ENCODE measurements around the gene CDK11B. TPM values are rescaled to one million over a fixed set of nuclear protein-coding genes. Genes with fewer than 3 reads are reported as not detected.
A peak's percentile ranks its signal among the peaks of the same experiment; 100 is the strongest.

CDK11B gene
- total and polyA plus RNA-seq, 2 donors (not counting 1 experiment from before 2014, with no cell fraction given), result 14.1 to 36.3 TPM

DNA sequence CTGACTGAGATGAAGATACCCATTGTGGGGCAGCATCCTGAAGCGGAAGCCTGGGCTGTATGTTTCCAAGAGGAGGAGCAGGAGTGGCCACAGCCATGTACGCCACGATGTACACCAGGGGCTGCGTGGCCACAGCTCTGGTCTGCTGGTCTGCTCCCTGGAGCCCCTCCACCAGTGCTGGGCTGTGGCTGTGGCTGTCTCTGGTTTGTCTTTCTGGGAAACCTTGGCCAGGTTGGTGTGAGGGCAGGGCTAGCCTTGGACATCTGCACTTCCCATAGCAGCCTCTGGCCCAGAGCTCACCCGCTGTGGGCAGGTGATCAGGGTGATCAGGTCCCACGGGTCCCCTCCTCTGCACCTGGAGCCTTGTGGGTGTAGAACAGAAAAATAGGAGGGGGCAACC is 40.9 kb downstream of the CDK11B start:
- peaks cover 26% of the 10 kb centered on the region for H3K4me1 Mint-ChIP-seq
- H3K27me3 Mint-ChIP-seq, result no peaks in the 10 kb centered on the region
- no peak overlapping the region for H2AFZ ChIP-seq (ENCODE audit: insufficient read depth, low read depth, low read length, poor library complexity, severe bottlenecking)
- CTCF ChIA-PET, result no interaction called here
- POLR2A ChIA-PET, result interaction anchor here (2.0 kb wide), 1 partner anchor 12 kb away, joined by 8 read pairs; no protein-coding TSS in a partner anchor
- H3K27me3 ChIP-seq (replicated peaks in 1 of 4; ENCODE audit: control extremely low read depth in 1 of 4, control insufficient read depth in 3 of 4, insufficient read depth in 4 of 4, low read length in 3 of 4), result no peaks in the 10 kb centered on the region
- peaks cover 33% of the 10 kb centered on the region for H3K79me2 ChIP-seq (ENCODE audit: control insufficient read depth, insufficient read depth, low read length)
- no peak overlapping the region for H3K9ac ChIP-seq (ENCODE audit: low read length)
- intact Hi-C loops (cut with micrococcal nuclease), result no loop called here
- H4K20me1 ChIP-seq (ENCODE audit: control insufficient read depth, insufficient read depth, low read length, poor library complexity, severe bottlenecking), result peaks cover 26% of the 10 kb centered on the region
- no peak overlapping the region for H3K4me3 ChIP-seq (ENCODE audit: control extremely low read depth in 1 of 5, extremely low read depth in 1 of 5, insufficient read depth in 1 of 5, low read depth in 2 of 5, low read length in 4 of 5)
- ATAC-seq (ENCODE audit: low read depth) (no peak), DNase-seq (no peak)
- no peak overlapping the region for H3K4me2 ChIP-seq (replicated peaks; ENCODE audit: low read depth, low read length, poor library complexity, severe bottlenecking)
- H3K4me3 Mint-ChIP-seq, result peak overlapping the region; percentile 85
- H3K9me3 ChIP-seq (ENCODE audit: control extremely low read depth in 1 of 3, control insufficient read depth in 2 of 3, insufficient read depth in 1 of 3, low read length in 2 of 3), result no peaks in the 10 kb centered on the region
- H3K4me1 ChIP-seq (ENCODE audit: control insufficient read depth in 2 of 2, insufficient read depth in 2 of 2, low read length in 2 of 2), result peaks cover 20% of the 10 kb centered on the region in 2 donors
- H3K9me3 Mint-ChIP-seq (ENCODE audit: insufficient read depth), result no peaks in the 10 kb centered on the region
- TF ChIP-seq, protein P1, sequence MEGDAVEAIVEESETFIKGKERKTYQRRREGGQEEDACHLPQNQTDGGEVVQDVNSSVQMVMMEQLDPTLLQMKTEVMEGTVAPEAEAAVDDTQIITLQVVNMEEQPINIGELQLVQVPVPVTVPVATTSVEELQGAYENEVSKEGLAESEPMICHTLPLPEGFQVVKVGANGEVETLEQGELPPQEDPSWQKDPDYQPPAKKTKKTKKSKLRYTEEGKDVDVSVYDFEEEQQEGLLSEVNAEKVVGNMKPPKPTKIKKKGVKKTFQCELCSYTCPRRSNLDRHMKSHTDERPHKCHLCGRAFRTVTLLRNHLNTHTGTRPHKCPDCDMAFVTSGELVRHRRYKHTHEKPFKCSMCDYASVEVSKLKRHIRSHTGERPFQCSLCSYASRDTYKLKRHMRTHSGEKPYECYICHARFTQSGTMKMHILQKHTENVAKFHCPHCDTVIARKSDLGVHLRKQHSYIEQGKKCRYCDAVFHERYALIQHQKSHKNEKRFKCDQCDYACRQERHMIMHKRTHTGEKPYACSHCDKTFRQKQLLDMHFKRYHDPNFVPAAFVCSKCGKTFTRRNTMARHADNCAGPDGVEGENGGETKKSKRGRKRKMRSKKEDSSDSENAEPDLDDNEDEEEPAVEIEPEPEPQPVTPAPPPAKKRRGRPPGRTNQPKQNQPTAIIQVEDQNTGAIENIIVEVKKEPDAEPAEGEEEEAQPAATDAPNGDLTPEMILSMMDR (IDR thresholded peaks at IDR 0.05), result no peak
- TF ChIP-seq EZH2 (IDR thresholded peaks at IDR 0.05; ENCODE audit: borderline replicate concordance, insufficient read depth, low read depth, low read length, poor library complexity, severe bottlenecking), result no peak
- 98% methylated on average over 6 of the region's 6 CpGs for WGBS (ENCODE audit: insufficient coverage)
- H3K36me3 ChIP-seq (replicated peaks in 1 of 2; ENCODE audit: control extremely low read depth in 1 of 2, control insufficient read depth in 1 of 2, extremely low read depth in 1 of 2, insufficient read depth in 2 of 2, low read length in 1 of 2), result peaks cover 0 to 5% of the 10 kb centered on the region in 2 experiments
- H3K27ac ChIP-seq (ENCODE audit: low read length in 2 of 2), result no peak overlapping the region
- peak overlapping the region; percentile 32 for H3K27ac Mint-ChIP-seq

DNA sequence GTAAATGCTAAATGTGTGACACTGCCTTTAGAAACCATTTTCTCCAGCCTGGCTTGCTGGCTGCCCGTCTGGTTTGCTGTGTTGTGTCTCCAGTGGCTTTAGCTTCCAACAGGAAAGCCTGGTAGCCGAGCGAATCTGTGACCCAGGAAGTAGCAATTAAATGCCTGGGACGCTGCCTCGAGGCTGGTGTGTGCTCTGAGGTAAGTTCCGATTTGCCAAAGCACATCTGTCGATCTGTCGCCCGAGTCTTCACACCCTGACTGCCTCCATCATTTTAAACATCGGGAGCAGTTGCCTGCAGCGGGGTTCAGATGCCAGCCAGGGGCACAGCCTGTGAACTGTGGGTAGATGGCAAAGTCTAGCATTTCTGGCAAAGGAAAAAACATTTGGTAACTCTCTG is 41.3 kb downstream of the CDK11B start:
- H3K79me2 ChIP-seq (ENCODE audit: control insufficient read depth, insufficient read depth, low read length), result peaks cover 33% of the 10 kb centered on the region
- POLR2A ChIA-PET, result interaction anchor here (2.0 kb wide), 1 partner anchor 12 kb away, joined by 8 read pairs; no protein-coding TSS in a partner anchor
- no peak overlapping the region for H3K9ac ChIP-seq (ENCODE audit: low read length)
- no peaks in the 10 kb centered on the region for H3K9me3 Mint-ChIP-seq (ENCODE audit: insufficient read depth)
- H3K9me3 ChIP-seq (ENCODE audit: control extremely low read depth in 1 of 3, control insufficient read depth in 2 of 3, insufficient read depth in 1 of 3, low read length in 2 of 3), result no peaks in the 10 kb centered on the region
- peak overlapping the region; percentile 87 for H3K27ac Mint-ChIP-seq
- peaks cover 20% of the 10 kb centered on the region in 2 donors for H3K4me1 ChIP-seq (ENCODE audit: control insufficient read depth in 2 of 2, insufficient read depth in 2 of 2, low read length in 2 of 2)
- no peak for ATAC-seq (ENCODE audit: low read depth)
- no peaks in the 10 kb centered on the region for H3K27me3 Mint-ChIP-seq
- CTCF ChIA-PET, result no interaction called here
- 95% methylated on average over 4 of the region's 11 CpGs for WGBS (ENCODE audit: insufficient coverage)
- peaks cover 24% of the 10 kb centered on the region for H4K20me1 ChIP-seq (ENCODE audit: control insufficient read depth, insufficient read depth, low read length, poor library complexity, severe bottlenecking)
- H3K4me1 Mint-ChIP-seq, result peaks cover 24% of the 10 kb centered on the region
- intact Hi-C loops (cut with micrococcal nuclease), result no loop called here
- H3K27me3 ChIP-seq (replicated peaks in 1 of 4; ENCODE audit: control extremely low read depth in 1 of 4, control insufficient read depth in 3 of 4, insufficient read depth in 4 of 4, low read length in 3 of 4), result no peaks in the 10 kb centered on the region
- TF ChIP-seq, protein P1 (IDR thresholded peaks at IDR 0.05), result no peak
- TF ChIP-seq EZH2 (IDR thresholded peaks at IDR 0.05; ENCODE audit: borderline replicate concordance, insufficient read depth, low read depth, low read length, poor library complexity, severe bottlenecking), result no peak
- H3K4me3 ChIP-seq (ENCODE audit: control extremely low read depth in 1 of 5, extremely low read depth in 1 of 5, insufficient read depth in 1 of 5, low read depth in 2 of 5, low read length in 4 of 5), result no peak overlapping the region
- H3K4me3 Mint-ChIP-seq, result peak overlapping the region; percentile 85
- no peak overlapping the region for H3K27ac ChIP-seq (ENCODE audit: low read length in 2 of 2)
- H2AFZ ChIP-seq (ENCODE audit: insufficient read depth, low read depth, low read length, poor library complexity, severe bottlenecking), result no peak overlapping the region
- no peak overlapping the region for H3K4me2 ChIP-seq (replicated peaks; ENCODE audit: low read depth, low read length, poor library complexity, severe bottlenecking)
- H3K36me3 ChIP-seq (replicated peaks in 1 of 2; ENCODE audit: control extremely low read depth in 1 of 2, control insufficient read depth in 1 of 2, extremely low read depth in 1 of 2, insufficient read depth in 2 of 2, low read length in 1 of 2), result peaks cover 0 to 5% of the 10 kb centered on the region in 2 experiments
- no peak for DNase-seq

All from B cell (primary cell).